CD4-positive, alpha-beta T cell (primary cell): ENCODE results near the gene ARFRP1. TPM values are rescaled to one million over a fixed set of nuclear protein-coding genes. Genes with fewer than 3 reads are reported as not detected.

Source experiments
- ATAC-seq: fragments of 200-7000 bp; cut with Tn5 transposase; one replicate; pipeline ENCODE4 v1.10.0; 2022; ENCODE audit warnings: mild to moderate bottlenecking; ENCODE audit not compliant: poor library complexity
- CTCF ChIA-PET: fragments of 350-600 bp; sonication (Branson Sonifier 250); formaldehyde crosslinking; loops from one replicate; lab custom pipeline; 2021; ENCODE audit warnings: antibody characterized with exemption, inconsistent platforms; lab: Charles Lee
- POLR2A ChIA-PET: fragments of 350-600 bp; sonication (Branson Sonifier 250); formaldehyde crosslinking; loops from one replicate; lab custom pipeline; 2021; ENCODE audit warnings: antibody characterized with exemption, inconsistent platforms; lab: Charles Lee
- DNase-seq, 14 experiments: peaks; one replicate each; pipeline ENCODE4 v3.0.0-alpha.2; 2013 to 2020; ENCODE audit warnings: mixed read lengths in 2 of 14
- H3K27ac ChIP-seq, 2 donors: one replicate each; pipeline versions ENCODE4 v1.5.1 to v1.7.0; 2013; ENCODE audit warnings: low read length in 2 of 2, low read depth in 1 of 2, mild to moderate bottlenecking in 1 of 2
- H3K27me3 ChIP-seq, 2 experiments: 1 replicate in 1 of 2; 2 replicates in 1 of 2; pipeline versions ENCODE4 v1.6.1 to v1.7.0; 2013; ENCODE audit warnings: low read length in 2 of 2, control low read depth in 1 of 2, mild to moderate bottlenecking in 1 of 2, moderate library complexity in 1 of 2; ENCODE audit not compliant: insufficient read depth in 2 of 2, control insufficient read depth in 1 of 2
- H3K36me3 ChIP-seq: one replicate; pipeline ENCODE4 v1.6.1; 2013; ENCODE audit warnings: low read length, control low read depth; ENCODE audit not compliant: insufficient read depth
- H3K4me1 ChIP-seq: one replicate; pipeline ENCODE4 v1.6.1; 2013; ENCODE audit warnings: low read length, control low read depth; ENCODE audit not compliant: insufficient read depth
- H3K4me3 ChIP-seq: one replicate; pipeline ENCODE4 v1.5.1; 2013; ENCODE audit warnings: mild to moderate bottlenecking, low read length, moderate library complexity
- H3K9me3 ChIP-seq, 2 experiments: 1 replicate in 1 of 2; 2 replicates in 1 of 2; pipeline versions ENCODE4 v1.6.1 to v1.7.0; 2013; ENCODE audit warnings: low read length in 2 of 2, mild to moderate bottlenecking in 2 of 2, control low read depth in 1 of 2, moderate library complexity in 1 of 2; ENCODE audit not compliant: control insufficient read depth in 1 of 2, insufficient read depth in 1 of 2
- H3K27ac Mint-ChIP-seq: one replicate; pipeline ENCODE4 v1.8.0; 2020; ENCODE audit warnings: mixed read lengths
- H3K27me3 Mint-ChIP-seq: one replicate; pipeline ENCODE4 v1.8.0; 2021; ENCODE audit warnings: mixed read lengths
- H3K36me3 Mint-ChIP-seq: one replicate; pipeline ENCODE4 v1.8.0; 2021; ENCODE audit warnings: low read depth, mixed read lengths
- H3K4me1 Mint-ChIP-seq: one replicate; pipeline ENCODE4 v1.8.0; 2021; ENCODE audit warnings: low read depth, mixed read lengths
- H3K4me3 Mint-ChIP-seq: one replicate; pipeline ENCODE4 v1.8.0; 2020; ENCODE audit warnings: mild to moderate bottlenecking, mixed read lengths
- H3K9me3 Mint-ChIP-seq: one replicate; pipeline ENCODE4 v1.8.0; 2020; ENCODE audit warnings: mixed read lengths
- intact Hi-C, 2 experiments: fragments of 100-400 bp; cut with DNase I in 1 of 2; cut with micrococcal nuclease in 1 of 2; formaldehyde crosslinking; loops; one replicate each; pipeline versions ENCODE4 v1.15.1 to v1.9.0; 2023 to 2025; cut with DNase I, micrococcal nuclease
- total RNA-seq, 174 experiments: library from RNA in 2 of 174; stranded (reverse) in 2 of 174; gene quantifications; one replicate each; pipeline ENCODE4 v1.2.3 and lab custom pipeline; 2021 to 2026
- TF ChIP-seq, protein P1 (sequence below): fragments of 200-600 bp; IDR thresholded peaks from one replicate; pipeline ENCODE4 v1.8.0; 2022; ENCODE audit warnings: antibody characterized with exemption, mild to moderate bottlenecking

ARFRP1 gene
- total RNA-seq, 2 experiments from 2014 or later, result 34.5 to 35.7 TPM

DNA sequence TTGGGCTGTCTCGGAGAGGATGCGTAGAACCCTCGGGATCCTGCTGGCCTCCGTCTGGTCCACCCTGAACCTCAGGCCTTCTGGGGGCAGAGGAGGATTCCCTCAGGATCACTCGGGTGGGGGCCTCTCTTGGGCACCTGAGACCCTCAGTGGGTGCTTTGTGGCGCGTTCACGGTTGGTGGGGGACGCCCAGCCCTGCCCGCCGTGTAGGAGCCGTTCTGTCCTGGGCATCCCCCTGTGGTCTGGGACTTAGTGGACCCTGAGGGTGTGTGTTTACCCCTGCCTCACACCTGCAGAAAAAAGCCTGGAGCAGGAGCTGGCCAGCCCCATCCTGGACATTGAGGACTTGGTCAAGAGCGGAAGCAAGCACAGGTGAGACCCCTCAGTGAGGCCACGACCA is 42.1 kb downstream of the ARFRP1 start:
- Mint-ChIP-seq H3K4me1 (peaks cover 1% of the 10 kb centered on the region), H3K36me3 (peaks cover 24% of the 10 kb centered on the region), H3K9me3 (no peaks in the 10 kb centered on the region), H3K4me3 (no peak overlapping the region), H3K27me3 (no peaks in the 10 kb centered on the region), H3K27ac (no peak overlapping the region)
- peaks cover 38% of the 10 kb centered on the region for H3K36me3 ChIP-seq
- TF ChIP-seq, protein P1, sequence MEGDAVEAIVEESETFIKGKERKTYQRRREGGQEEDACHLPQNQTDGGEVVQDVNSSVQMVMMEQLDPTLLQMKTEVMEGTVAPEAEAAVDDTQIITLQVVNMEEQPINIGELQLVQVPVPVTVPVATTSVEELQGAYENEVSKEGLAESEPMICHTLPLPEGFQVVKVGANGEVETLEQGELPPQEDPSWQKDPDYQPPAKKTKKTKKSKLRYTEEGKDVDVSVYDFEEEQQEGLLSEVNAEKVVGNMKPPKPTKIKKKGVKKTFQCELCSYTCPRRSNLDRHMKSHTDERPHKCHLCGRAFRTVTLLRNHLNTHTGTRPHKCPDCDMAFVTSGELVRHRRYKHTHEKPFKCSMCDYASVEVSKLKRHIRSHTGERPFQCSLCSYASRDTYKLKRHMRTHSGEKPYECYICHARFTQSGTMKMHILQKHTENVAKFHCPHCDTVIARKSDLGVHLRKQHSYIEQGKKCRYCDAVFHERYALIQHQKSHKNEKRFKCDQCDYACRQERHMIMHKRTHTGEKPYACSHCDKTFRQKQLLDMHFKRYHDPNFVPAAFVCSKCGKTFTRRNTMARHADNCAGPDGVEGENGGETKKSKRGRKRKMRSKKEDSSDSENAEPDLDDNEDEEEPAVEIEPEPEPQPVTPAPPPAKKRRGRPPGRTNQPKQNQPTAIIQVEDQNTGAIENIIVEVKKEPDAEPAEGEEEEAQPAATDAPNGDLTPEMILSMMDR, result no peak
- CTCF ChIA-PET, result no interaction called here
- DNase-seq, result no peak
- H3K4me1 ChIP-seq, result no peaks in the 10 kb centered on the region
- H3K27me3 ChIP-seq, result no peaks in the 10 kb centered on the region
- H3K27ac ChIP-seq, result no peak overlapping the region
- no peaks in the 10 kb centered on the region for H3K9me3 ChIP-seq
- ATAC-seq, result no peak
- POLR2A ChIA-PET, result no interaction called here
- intact Hi-C loops, result no loop called here
- H3K4me3 ChIP-seq, result no peak overlapping the region

DNA sequence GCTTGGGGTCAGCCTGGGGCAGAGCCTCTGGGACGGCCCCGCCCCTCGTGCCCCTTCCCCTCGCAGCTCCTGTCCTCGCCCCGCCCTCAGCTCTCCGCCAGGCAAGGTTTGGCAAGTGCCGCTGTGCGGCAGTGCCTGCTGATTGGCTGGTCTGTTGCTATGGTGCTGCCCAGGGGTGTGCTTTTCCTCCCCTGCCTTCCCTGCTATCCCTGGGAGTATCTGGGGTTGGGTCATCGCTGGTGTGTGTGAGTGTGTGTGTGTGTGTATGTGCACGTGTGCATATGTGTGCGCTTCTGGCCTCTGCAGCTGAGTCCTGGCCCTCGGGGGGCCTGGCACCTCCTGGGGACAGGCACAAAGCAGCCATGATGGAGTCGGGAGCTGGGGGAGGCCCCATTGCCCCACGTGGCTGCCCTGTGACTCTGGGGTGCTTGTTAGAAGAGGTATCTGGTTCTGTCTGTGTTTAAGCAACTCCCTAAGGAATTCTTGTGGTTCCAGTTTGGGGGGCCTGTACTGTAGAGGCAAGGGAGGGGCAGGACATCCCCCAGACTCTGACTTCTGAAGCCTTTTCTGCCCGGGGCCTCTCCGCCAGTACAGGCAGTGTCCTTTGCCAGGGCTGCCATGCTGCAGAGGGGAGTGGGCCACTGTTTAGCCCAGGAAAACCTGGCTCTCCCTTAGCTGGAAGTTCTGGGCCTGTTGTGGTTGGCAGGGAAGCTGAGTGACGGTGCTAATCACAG is 42.7 kb downstream of the ARFRP1 start:
- no peak overlapping the region for H3K27ac ChIP-seq
- H3K36me3 ChIP-seq, result peaks cover 38% of the 10 kb centered on the region
- no peak for ATAC-seq
- intact Hi-C loops, result no loop called here
- no peaks in the 10 kb centered on the region for H3K4me1 ChIP-seq
- ChIA-PET POLR2A (no interaction called here), CTCF (no interaction called here)
- H3K4me3 ChIP-seq, result no peak overlapping the region
- H3K27ac Mint-ChIP-seq, result no peak overlapping the region
- no peak overlapping the region for H3K4me3 Mint-ChIP-seq
- H3K27me3 Mint-ChIP-seq, result no peaks in the 10 kb centered on the region
- H3K4me1 Mint-ChIP-seq, result peaks cover 8% of the 10 kb centered on the region
- TF ChIP-seq, protein P1, result no peak
- no peak for DNase-seq
- no peaks in the 10 kb centered on the region for H3K9me3 Mint-ChIP-seq
- H3K27me3 ChIP-seq, result no peaks in the 10 kb centered on the region
- H3K9me3 ChIP-seq, result no peaks in the 10 kb centered on the region
- peaks cover 28% of the 10 kb centered on the region for H3K36me3 Mint-ChIP-seq

DNA sequence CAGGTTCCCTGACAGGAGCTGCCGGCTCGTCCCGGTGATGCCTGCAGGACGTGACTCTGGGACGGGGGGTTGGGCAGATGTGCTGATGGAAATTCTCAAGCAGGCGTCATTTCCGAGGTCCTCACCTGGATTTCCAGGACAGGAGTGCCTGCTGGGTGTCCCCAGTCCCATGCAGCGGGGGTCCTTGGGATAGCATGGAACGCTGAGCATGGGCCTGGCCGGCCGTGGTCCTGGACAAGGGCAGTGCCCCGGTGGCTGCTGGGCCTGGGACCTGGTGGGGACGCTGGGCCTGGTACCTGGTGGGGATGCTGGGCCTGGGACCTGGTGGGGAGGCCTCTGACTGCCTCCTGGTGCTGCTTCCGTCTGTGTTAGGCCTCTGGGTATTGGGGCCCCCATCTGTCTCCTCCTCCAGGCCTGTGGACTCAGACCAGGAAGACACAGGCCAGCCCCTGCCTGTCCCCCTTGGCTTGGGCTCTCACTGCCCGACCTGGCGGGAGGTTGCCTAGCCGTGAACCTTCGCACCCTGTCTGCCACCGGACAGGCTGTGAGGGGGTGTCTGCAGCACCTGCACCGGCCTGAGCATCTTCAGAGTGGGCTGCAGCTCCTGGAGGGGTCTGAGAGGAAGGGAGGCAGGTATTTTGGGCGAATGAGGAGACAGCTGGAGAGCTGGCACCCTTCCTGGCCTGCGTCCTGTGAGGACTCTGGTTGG is 43.5 kb downstream of the ARFRP1 start:
- Histone ChIP-seq H3K4me3 (no peak overlapping the region), H3K27me3 (no peaks in the 10 kb centered on the region), H3K9me3 (no peaks in the 10 kb centered on the region), H3K36me3 (peaks cover 38% of the 10 kb centered on the region), H3K27ac (no peak overlapping the region), H3K4me1 (peaks cover 3% of the 10 kb centered on the region)
- DNase-seq, result no peak
- H3K9me3 Mint-ChIP-seq, result no peaks in the 10 kb centered on the region
- intact Hi-C loops, result no loop called here
- TF ChIP-seq, protein P1, result no peak
- POLR2A ChIA-PET, result no interaction called here
- no peak for ATAC-seq
- peaks cover 28% of the 10 kb centered on the region for H3K36me3 Mint-ChIP-seq
- no peaks in the 10 kb centered on the region for H3K27me3 Mint-ChIP-seq
- no peak overlapping the region for H3K27ac Mint-ChIP-seq
- H3K4me3 Mint-ChIP-seq, result no peak overlapping the region
- H3K4me1 Mint-ChIP-seq, result peaks cover 11% of the 10 kb centered on the region
- CTCF ChIA-PET, result no interaction called here
